Tibial artery (tissue), 4 donors: ENCODE results near the gene CDK6.
A peak's percentile ranks its signal among the peaks of the same experiment; 100 is the strongest.

Source experiments
- DNase-seq, 2 donors: peaks; one replicate each; pipeline ENCODE4 v3.0.0-alpha.2; 2019
- H3K27ac ChIP-seq, 2 donors: fragments of 200-600 bp; sonication (generic) in 1 of 2; 1 replicate in 1 of 2; 2 replicates in 1 of 2; pipeline ENCODE4 v1.5.1; 2018 to 2019; ENCODE audit warnings: mild to moderate bottlenecking in 1 of 2
- H3K27me3 ChIP-seq, 2 donors: fragments of 200-600 bp; sonication (generic) in 1 of 2; one replicate each; pipeline versions ENCODE4 v1.5.1 to v1.6.0; 2016 to 2019
- H3K36me3 ChIP-seq, 3 donors: fragments of 200-600 bp; sonication (generic) in 2 of 3; one replicate each; pipeline ENCODE4 v1.5.1; 2016 to 2019; ENCODE audit warnings: mild to moderate bottlenecking in 2 of 3
- H3K4me1 ChIP-seq, 4 donors: fragments of 200-600 bp; sonication (generic) in 2 of 4; 1 replicate in 3 of 4; 2 replicates in 1 of 4; pipeline ENCODE4 v1.5.1; 2016 to 2019
- H3K4me3 ChIP-seq, 2 donors: fragments of 200-600 bp; sonication (generic) in 1 of 2; 1 replicate in 1 of 2; 2 replicates in 1 of 2; pipeline ENCODE4 v1.5.1; 2018 to 2019; ENCODE audit warnings: mild to moderate bottlenecking in 2 of 2
- H3K9me3 ChIP-seq, 3 donors: fragments of 200-600 bp; sonication (generic) in 1 of 3; one replicate each; pipeline ENCODE4 v1.5.1; 2016 to 2019
- intact Hi-C: fragments of 100-400 bp; cut with DNase I; formaldehyde crosslinking; loops from one replicate; pipeline ENCODE4 v1.15.0; 2023; ENCODE audit warnings: low total_unique reads
- TF ChIP-seq, protein P1 (sequence below), 2 experiments: fragments of 200-600 bp in 1 of 2; fragments of 450-650 bp in 1 of 2; IDR thresholded peaks; one replicate each; pipeline ENCODE4 v1.5.1; 2017 to 2019; ENCODE audit warnings: antibody characterized with exemption in 2 of 2, mild to moderate bottlenecking in 1 of 2, moderate library complexity in 1 of 2

CDK6 gene

DNA sequence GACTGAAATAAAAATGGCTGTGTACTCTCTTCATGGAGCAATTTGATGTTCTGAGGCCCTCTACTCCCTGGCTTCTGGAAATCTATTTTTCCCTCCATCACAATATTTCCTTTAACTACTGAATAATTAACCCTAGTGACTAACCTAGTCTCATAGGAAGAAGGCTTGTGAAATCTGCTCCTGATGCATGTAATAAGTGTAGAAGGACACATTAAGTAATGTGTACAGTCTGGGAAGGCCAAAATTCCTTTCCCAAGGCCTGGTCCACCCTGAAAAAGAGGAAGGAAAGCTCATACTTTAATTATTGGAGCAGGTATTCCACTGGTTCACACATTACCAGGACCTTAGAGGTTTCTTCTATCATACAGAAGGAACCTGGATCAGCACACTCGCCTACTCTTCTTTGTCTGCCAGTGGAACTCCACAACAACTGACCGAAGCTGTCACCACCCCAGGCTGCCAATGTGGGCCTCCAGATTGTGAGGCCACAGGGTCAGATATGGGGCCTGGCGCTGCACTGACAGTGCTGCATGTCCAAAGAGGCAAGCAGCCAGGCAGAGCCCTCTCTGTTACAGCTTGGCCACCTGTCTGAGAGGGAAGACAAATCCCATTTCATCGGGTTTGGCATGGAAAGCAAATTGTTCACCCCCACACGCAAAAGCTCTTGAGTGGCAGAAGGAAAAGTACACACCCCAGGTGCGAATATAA lies 191.8 kb downstream of the CDK6 start:
- intact Hi-C loops = no loop called here
- no peaks in the 10 kb centered on the region for H3K9me3 ChIP-seq
- DNase-seq = no peak
- no peaks in the 10 kb centered on the region for H3K36me3 ChIP-seq
- H3K4me1 ChIP-seq = peaks cover 0 to 40% (median 14%) of the 10 kb centered on the region in 4 donors
- no peaks in the 10 kb centered on the region for H3K27me3 ChIP-seq
- no peak overlapping the region for H3K4me3 ChIP-seq
- TF ChIP-seq, protein P1, sequence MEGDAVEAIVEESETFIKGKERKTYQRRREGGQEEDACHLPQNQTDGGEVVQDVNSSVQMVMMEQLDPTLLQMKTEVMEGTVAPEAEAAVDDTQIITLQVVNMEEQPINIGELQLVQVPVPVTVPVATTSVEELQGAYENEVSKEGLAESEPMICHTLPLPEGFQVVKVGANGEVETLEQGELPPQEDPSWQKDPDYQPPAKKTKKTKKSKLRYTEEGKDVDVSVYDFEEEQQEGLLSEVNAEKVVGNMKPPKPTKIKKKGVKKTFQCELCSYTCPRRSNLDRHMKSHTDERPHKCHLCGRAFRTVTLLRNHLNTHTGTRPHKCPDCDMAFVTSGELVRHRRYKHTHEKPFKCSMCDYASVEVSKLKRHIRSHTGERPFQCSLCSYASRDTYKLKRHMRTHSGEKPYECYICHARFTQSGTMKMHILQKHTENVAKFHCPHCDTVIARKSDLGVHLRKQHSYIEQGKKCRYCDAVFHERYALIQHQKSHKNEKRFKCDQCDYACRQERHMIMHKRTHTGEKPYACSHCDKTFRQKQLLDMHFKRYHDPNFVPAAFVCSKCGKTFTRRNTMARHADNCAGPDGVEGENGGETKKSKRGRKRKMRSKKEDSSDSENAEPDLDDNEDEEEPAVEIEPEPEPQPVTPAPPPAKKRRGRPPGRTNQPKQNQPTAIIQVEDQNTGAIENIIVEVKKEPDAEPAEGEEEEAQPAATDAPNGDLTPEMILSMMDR (IDR thresholded peaks at IDR 0.05) = no peak
- peak overlapping the region in 1 of 2 donors; percentile 5 for H3K27ac ChIP-seq

DNA sequence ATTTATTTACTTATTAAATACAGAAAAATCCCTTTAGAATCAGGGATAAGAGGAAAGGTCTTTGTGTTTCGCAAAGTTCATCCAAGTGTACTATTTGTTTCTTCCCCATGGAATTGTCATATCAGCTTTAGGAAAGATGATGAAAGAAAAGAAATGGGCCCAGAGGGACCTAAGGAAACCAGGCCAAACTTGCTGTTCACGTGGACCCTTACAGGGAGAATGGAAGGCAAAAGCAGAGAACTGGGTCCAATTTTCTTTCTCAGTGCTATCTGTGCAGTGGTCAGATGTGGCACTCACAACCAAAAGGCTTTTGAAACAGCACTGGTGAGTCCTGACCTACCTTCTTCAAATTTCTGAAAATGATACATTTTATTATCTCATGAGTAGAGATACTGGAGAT lies 192.6 kb downstream of the CDK6 start:
- H3K4me1 ChIP-seq = peaks cover 0 to 45% (median 14%) of the 10 kb centered on the region in 4 donors
- no peaks in the 10 kb centered on the region for H3K9me3 ChIP-seq
- H3K4me3 ChIP-seq = no peak overlapping the region
- TF ChIP-seq, protein P1 (IDR thresholded peaks at IDR 0.05) = no peak
- no peak for DNase-seq
- H3K27me3 ChIP-seq = no peaks in the 10 kb centered on the region
- no peaks in the 10 kb centered on the region for H3K36me3 ChIP-seq
- intact Hi-C loops = no loop called here
- no peak overlapping the region for H3K27ac ChIP-seq

DNA sequence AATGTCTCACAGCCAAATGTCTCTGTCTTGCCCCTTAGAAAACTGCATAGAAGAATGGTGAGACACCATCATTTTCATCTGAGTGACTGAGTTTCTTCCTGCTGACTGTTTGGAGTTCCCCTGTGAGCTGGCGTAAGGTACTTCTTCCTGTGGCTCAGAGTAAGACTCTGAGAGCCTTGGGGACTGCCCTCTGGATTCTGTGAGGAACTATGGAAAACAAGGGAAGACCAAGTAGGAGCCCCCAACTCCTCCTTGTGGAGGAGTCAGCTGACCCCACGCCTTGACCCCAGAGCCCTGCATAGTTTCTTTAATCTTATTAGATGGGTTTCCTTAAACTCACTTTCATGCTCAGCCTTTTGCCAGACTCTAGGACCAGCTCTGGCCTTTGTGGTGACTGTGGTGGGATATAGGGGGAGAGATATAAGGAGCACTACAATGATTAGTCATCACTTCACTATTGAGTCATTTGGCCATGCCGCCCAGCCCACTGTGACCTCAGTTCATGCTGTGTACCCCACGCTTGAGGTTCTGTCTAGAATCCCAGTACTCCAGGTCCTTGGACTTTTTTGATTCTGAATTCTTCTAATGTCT lies 194.4 kb downstream of the CDK6 start:
- H3K36me3 ChIP-seq = no peaks in the 10 kb centered on the region
- DNase-seq = no peak
- no peaks in the 10 kb centered on the region for H3K9me3 ChIP-seq
- no peaks in the 10 kb centered on the region for H3K27me3 ChIP-seq
- TF ChIP-seq, protein P1 (IDR thresholded peaks at IDR 0.05) = no peak
- H3K4me3 ChIP-seq = no peak overlapping the region
- no peak overlapping the region for H3K27ac ChIP-seq
- intact Hi-C loops = no loop called here
- peaks cover 0 to 45% (median 14%) of the 10 kb centered on the region in 4 donors for H3K4me1 ChIP-seq

DNA sequence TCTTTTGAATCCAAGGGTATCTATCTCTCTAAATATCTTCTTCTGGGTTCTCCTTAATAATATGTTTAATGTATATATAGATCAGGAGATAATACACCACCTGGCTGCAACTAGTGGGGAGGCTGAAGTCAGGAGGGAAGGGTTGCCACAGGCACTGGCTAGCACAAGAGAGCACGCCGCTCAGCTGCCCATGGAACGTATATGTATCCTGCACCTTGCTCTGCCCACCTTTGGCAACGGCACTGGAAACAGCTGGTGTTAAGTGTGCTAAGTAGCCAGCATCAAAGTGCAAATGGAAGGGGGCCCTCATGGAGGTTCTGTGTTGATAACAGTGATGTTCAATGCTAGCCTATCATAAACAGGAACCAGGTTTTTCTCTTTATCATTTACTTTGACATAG lies 196.4 kb downstream of the CDK6 start:
- H3K27ac ChIP-seq = no peak overlapping the region
- no peak overlapping the region for H3K4me3 ChIP-seq
- DNase-seq = no peak
- H3K36me3 ChIP-seq = no peaks in the 10 kb centered on the region
- no peaks in the 10 kb centered on the region for H3K27me3 ChIP-seq
- H3K9me3 ChIP-seq = no peaks in the 10 kb centered on the region
- intact Hi-C loops = no loop called here
- TF ChIP-seq, protein P1 (IDR thresholded peaks at IDR 0.05) = no peak
- peaks cover 0 to 50% (median 18%) of the 10 kb centered on the region in 4 donors for H3K4me1 ChIP-seq

DNA sequence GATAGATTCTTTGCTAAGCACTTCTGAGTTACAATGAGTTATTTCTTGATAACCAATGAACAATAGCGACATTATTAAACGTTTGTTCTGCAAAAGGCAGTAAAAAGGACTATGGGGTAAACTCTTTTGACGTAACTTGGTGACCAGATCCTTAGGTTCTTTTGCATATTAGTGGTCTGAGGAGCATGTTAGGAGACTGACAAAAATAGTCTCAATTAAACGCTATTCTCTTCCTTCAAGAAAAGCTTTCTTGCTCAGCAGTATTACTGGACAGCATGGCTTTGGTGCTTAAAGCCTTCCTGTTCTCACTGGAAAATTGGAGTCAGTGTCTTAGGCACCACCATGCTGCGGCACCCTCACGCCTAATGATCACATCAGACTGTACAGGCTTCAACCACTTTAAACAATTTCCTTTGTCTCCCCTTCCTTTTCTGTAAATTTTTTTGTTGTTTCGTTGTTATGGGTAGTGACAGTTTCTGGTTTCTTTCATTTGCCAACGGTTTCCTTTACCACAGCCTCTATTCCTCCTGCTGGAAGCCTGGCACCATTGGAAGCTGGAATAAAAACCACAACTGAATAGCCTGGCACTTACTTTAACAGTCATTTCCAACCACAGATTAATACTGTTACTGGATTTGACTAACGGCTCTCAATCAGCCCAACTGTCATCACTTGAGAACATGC lies 197.0 kb downstream of the CDK6 start:
- no peak overlapping the region for H3K27ac ChIP-seq
- intact Hi-C loops = no loop called here
- H3K4me3 ChIP-seq = no peak overlapping the region
- no peaks in the 10 kb centered on the region for H3K36me3 ChIP-seq
- H3K27me3 ChIP-seq = no peaks in the 10 kb centered on the region
- TF ChIP-seq, protein P1 (IDR thresholded peaks at IDR 0.05) = no peak
- H3K9me3 ChIP-seq = no peaks in the 10 kb centered on the region
- DNase-seq = no peak
- peaks cover 0 to 50% (median 18%) of the 10 kb centered on the region in 4 donors for H3K4me1 ChIP-seq
